ENCODE data around the gene SCD5. TPM values are rescaled to one million over a fixed set of nuclear protein-coding genes. Genes with fewer than 3 reads are reported as not detected.

The SCD5 gene
- total RNA-seq, 2 experiments from 2014 or later: 1.6 to 2.2 TPM

DNA sequence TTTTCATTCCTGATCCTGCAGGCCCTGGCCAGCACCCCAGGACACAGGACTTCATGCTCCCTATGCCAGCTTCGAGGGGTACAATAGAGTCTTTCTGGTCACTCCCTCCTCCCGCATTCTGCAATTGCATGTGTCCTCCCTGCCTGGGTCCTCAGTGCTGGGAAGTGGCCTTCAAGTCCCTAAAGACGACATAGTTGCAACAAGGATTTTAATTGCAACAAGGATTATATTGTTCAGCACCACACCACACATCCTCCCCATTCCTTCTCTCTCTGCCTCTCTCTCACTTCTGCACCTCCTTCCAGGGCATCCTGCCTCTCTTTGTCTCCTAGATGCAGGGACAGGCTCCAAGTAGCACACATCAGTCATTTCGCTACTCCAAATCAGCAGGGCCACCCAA lies 25.5 kb downstream of the SCD5 start:
- intact Hi-C loops (cut with micrococcal nuclease): no loop called here
- H3K27ac Mint-ChIP-seq: no peak overlapping the region
- POLR2A ChIA-PET: no interaction called here
- H3K4me3 Mint-ChIP-seq: no peak overlapping the region
- DNase-seq: no peak
- H3K36me3 Mint-ChIP-seq (ENCODE audit: low read depth): no peaks in the 10 kb centered on the region
- ATAC-seq: no peak
- TF ChIP-seq, protein P1, sequence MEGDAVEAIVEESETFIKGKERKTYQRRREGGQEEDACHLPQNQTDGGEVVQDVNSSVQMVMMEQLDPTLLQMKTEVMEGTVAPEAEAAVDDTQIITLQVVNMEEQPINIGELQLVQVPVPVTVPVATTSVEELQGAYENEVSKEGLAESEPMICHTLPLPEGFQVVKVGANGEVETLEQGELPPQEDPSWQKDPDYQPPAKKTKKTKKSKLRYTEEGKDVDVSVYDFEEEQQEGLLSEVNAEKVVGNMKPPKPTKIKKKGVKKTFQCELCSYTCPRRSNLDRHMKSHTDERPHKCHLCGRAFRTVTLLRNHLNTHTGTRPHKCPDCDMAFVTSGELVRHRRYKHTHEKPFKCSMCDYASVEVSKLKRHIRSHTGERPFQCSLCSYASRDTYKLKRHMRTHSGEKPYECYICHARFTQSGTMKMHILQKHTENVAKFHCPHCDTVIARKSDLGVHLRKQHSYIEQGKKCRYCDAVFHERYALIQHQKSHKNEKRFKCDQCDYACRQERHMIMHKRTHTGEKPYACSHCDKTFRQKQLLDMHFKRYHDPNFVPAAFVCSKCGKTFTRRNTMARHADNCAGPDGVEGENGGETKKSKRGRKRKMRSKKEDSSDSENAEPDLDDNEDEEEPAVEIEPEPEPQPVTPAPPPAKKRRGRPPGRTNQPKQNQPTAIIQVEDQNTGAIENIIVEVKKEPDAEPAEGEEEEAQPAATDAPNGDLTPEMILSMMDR (IDR thresholded peaks at IDR 0.05): no peak
- CTCF ChIA-PET: no interaction called here
- no peaks in the 10 kb centered on the region for H3K4me1 Mint-ChIP-seq (ENCODE audit: low read depth)
- H3K9me3 Mint-ChIP-seq: no peaks in the 10 kb centered on the region
- peaks cover 7% of the 10 kb centered on the region for H3K27me3 Mint-ChIP-seq

DNA sequence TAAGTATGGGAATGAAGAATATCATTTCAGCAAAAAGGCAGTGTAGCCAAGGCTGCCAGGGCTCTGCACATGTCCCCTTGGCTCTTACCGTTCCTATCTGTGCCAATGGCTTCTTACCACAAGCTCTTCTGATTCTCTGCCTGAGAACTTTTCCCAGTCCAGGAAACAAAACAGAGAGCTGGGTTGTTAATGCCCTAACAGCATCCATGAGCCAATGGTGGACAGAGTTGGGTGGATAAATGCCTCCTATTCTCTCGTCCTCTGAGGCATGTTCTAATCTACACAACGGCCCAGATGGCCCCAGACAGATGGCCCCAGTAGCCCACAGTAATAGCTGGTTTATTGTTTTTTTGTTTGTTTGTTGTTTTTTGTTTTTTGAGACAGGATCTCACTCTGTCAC lies 28.0 kb downstream of the SCD5 start:
- TF ChIP-seq, protein P1 (IDR thresholded peaks at IDR 0.05): no peak
- CTCF ChIA-PET: no interaction called here

DNA sequence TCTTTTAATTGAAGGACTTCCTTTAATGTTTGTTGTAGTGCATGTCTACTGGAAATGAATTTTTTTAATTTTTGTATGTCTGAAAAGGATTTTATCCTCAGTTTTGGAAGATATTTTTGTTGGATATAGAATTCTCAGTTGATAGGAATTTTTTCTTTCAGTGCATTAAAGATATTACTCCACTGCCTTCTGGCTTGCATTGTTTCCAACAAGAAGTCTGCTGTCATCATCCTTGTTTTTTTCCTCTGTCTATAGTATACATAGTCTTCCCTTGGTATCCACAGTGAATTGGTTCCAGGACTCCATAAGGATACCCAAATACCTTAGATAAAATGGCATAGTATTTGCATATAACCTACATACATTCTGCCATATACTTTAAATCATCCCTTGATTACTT lies 33.5 kb downstream of the SCD5 start:
- DNase-seq (no peak), ATAC-seq (no peak)
- Mint-ChIP-seq H3K27me3 (peaks cover under 1% of the 10 kb centered on the region), H3K4me1 (ENCODE audit: low read depth) (no peaks in the 10 kb centered on the region), H3K4me3 (no peak overlapping the region), H3K27ac (no peak overlapping the region), H3K36me3 (ENCODE audit: low read depth) (peaks cover 2% of the 10 kb centered on the region), H3K9me3 (peaks cover 13% of the 10 kb centered on the region)
- intact Hi-C loops (cut with micrococcal nuclease): no loop called here
- CTCF ChIA-PET: no interaction called here
- TF ChIP-seq, protein P1 (IDR thresholded peaks at IDR 0.05): no peak
- POLR2A ChIA-PET: no interaction called here

More for the DNA sequence above, 28.0 kb downstream of the SCD5 start:
- Mint-ChIP-seq H3K4me1 (ENCODE audit: low read depth) (no peaks in the 10 kb centered on the region), H3K36me3 (ENCODE audit: low read depth) (peaks cover 2% of the 10 kb centered on the region), H3K4me3 (no peak overlapping the region), H3K9me3 (peaks cover 11% of the 10 kb centered on the region), H3K27me3 (peaks cover 7% of the 10 kb centered on the region), H3K27ac (no peak overlapping the region)
- ATAC-seq (no peak), DNase-seq (no peak)
- POLR2A ChIA-PET: no interaction called here
- intact Hi-C loops (cut with micrococcal nuclease): no loop called here

DNA sequence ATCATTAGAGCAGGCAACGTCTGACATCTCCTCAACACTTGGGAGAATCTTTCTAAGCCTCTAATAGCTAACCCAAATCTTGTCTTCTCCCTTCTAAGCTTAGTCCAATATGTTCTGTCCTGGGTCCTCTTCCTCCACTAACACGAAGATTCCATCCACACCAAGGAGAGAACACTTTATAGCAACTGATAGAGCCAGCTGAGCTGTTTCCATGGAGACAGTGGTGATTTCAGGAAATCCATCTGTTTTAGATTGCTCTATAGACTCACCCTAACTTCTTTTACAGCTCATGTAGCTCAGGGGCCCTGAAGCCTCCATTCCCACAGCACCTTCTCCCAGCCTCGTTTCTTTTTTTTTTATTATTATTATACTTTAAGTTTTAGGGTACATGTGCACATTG lies 37.4 kb downstream of the SCD5 start:
- POLR2A ChIA-PET: no interaction called here
- Mint-ChIP-seq H3K4me3 (no peak overlapping the region), H3K27me3 (no peaks in the 10 kb centered on the region), H3K9me3 (peaks cover 8% of the 10 kb centered on the region), H3K36me3 (ENCODE audit: low read depth) (no peaks in the 10 kb centered on the region), H3K4me1 (ENCODE audit: low read depth) (no peaks in the 10 kb centered on the region), H3K27ac (no peak overlapping the region)
- CTCF ChIA-PET: no interaction called here
- TF ChIP-seq, protein P1 (IDR thresholded peaks at IDR 0.05): no peak
- DNase-seq (no peak), ATAC-seq (no peak)
- intact Hi-C loops (cut with micrococcal nuclease): no loop called here

DNA sequence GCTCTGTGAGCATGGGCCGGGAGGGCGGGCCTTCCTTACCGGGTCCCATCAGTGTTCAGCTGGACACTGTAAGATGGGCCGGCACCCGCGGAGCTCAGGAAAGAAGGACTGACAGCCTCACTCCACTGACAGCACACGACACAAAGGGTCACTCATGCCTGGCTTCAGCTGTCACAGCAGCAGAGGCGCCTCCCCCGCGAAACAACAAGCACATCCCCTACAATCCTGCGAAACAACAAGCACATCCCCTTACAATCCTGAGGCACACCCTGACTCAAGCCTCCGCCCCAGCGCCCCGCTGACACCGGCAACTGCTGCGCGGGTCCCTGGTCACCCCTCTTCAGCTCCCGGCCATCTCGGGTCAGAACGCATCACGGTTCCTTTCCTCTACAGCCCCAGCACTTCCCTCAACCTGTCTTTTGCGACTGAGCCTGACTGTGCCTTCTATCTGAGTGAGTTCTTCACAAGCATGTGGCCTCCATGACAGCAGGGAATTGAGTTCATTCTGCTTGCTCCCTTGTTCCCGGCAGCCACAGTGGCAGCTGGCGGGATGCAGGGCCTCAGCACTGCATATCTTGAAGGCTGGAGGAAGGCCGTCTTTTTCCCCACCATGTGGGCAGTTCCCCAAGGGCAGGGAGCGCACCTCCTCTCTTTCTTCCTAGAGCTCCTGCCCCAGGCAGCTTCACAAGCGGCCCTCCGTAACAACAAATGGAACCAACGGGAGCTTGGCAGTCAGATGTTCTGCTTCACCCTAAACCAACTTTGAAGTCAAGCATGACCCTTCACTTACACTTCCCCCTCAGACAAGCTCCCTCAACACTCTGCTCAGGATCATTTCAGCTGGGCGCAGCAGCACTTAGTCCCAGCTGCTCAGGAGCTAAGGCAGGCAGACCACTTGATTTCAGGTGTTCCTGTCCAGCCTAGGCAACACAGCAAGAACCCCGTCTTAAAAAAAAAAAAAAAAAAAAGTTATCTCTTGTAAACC lies 39.6 kb downstream of the SCD5 start:
- POLR2A ChIA-PET: no interaction called here
- ATAC-seq (no peak), DNase-seq (no peak)
- no peaks in the 10 kb centered on the region for H3K36me3 Mint-ChIP-seq (ENCODE audit: low read depth)
- no peak overlapping the region for H3K4me3 Mint-ChIP-seq
- intact Hi-C loops (cut with micrococcal nuclease): no loop called here
- no peak overlapping the region for H3K27ac Mint-ChIP-seq
- TF ChIP-seq, protein P1 (IDR thresholded peaks at IDR 0.05): no peak
- no peaks in the 10 kb centered on the region for H3K9me3 Mint-ChIP-seq
- CTCF ChIA-PET: no interaction called here
- peaks cover 3% of the 10 kb centered on the region for H3K27me3 Mint-ChIP-seq
- H3K4me1 Mint-ChIP-seq (ENCODE audit: low read depth): no peaks in the 10 kb centered on the region

Data from activated CD8-positive, alpha-beta T cell treated with anti-CD3 and anti-CD28 coated beads for 36 hours (primary cell).